Astrocyte of the hippocampus (primary cell): ENCODE measurements around the gene SNAP47.

Source experiments
- DNase-seq: peaks from one replicate; pipeline ENCODE4 v3.0.0; 2011; ENCODE audit warnings: low read depth, low spot score

The SNAP47 gene

DNA sequence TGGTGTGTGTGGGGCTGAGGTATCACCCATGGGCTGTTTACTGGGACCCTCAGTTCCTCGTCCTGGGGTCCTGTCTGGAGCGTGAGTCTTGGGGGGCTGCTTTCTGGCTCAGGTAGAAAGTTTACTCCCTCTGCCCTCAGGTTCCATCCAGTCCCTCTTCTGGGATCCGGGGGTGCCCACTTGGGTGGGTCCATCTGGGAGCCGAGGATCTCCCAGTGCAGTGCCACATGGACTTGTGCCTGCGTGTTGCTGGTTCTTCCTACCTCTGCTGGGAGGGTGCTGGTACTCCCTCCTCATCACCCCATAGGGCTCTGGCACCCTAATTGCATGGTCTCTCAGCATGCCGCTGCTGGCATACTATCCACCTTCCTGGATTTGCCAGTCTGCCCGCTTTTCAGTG, 14.0 kb downstream of the SNAP47 start:
- DNase-seq, result no peak

DNA sequence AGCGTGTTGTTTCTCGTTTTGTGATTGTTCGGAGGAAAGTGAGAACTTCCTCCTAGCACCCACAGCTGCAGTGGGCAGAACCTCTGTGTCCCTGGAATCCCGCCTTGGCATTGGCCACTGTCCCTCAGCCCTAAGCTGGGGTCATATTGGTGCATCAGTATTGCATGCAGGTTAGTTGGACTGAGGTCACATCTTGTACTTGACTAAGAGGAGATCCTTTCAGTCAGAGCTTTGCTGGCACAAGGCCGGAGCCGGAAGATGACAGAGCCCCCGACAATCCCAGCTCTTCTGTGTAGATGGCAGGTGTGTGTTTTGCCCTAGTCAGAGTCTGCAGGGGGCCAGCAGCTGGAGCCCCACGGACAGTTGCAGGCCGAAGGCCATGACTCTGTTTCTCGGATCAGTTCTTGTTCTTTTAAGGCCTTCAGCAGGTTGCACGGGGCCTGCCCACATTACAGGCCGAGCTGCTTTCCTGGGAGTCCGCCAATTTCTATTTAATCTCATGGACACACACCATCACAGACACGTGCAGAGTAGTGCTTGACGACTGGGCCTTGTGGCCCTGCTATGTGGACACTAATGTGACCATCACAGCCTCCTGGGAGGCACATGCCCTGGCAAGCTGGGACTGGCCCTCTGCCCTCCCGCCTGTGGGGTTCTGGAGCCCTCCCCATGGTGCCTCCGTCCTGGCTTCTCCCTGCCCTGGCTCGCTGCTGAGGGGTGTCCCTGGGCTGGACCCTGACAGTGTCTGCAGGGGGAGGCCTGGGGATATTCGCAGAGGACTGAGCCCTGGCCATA, 14.9 kb downstream of the SNAP47 start:
- DNase-seq, result no peak

DNA sequence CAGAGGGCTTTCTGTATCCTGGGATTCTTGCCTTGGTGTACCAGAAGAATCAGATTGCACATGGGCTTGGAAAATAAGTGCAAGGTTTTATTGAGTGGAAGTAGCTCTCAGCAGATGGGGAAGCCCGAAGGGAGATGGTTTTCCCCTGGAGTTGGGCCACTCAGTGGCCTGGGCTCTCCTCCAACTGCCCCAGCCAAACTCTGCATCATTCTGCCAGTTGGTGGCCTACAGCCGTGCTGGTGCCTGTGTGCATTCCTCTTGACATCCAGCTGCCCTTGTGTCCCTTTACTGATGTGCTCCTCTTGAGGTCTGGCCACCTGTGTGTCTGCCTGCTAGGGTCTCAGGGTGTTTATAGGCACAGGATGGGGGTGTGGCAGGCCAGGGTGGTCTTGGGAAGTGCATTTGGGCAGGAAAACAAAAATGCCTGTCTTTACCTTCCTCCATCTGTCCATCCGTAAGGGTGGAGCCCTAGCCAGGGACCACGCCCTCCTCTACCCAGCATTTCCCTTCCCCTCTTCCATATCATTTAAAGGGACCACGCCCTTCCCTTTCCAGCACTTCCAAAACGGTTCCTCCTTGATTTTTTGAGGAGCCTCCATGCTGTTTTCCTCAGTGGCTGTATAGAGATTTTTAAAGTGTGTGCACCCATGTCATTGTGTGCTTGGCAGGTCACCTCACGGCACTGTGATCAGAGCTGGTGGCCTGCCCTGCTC, 18.9 kb downstream of the SNAP47 start:
- DNase-seq, result peak; percentile 72

DNA sequence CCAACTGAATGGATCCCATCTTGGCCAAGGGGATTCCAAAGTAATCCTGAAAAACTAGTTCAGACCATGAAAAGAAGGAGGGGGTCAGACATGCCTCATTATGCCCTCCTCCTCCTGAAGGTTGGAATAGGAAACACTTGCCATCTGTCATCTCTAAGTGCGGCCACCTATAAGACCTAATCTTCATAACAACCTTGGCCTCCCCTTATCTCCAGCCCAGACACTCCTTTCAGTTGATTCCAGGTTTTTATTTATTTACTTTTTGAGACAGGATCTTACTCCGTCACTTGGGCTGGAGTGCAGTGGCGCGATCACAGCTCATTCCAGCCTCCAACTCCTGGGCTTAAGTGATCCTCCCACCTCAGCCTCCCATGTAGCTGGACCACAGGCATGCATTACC, 19.7 kb downstream of the SNAP47 start:
- DNase-seq, result no peak

DNA sequence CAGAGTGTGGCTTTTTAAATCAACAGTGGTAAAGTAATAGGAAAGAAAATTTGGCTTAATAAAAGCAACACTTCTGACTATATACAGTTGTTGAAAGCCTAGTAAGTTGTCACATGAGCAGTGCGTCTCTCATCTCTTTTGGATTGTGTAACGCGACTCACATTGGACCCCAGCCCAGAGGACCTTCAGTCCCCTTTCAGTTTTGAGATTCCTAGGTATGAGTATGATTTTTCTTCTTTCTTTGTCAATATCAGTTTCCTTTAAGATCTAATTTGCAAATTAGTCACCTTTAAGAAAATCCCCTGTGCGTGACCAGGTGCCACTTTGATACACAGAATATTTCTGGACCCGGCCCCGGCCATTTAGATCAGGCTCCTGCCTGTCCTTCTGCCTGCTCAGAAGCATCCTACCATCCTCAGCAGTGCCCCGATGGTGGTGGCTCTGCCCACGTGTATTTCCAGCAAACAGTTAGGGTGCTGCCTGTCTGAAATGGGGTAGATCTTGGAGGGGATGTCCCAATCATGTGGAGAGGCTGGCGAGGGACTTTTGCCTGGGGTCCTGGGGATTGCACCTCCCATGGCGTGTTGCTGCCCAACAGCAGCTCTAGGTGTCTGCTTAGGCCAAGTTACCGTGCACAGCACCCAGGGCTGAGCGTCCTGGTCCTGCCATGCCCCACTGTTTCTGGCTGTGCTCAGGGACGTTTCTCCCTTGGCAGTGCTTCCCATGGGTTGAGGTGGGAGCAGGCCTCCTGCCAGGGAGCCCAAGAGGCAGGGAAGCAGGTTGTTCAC, 21.1 kb downstream of the SNAP47 start:
- no peak for DNase-seq

DNA sequence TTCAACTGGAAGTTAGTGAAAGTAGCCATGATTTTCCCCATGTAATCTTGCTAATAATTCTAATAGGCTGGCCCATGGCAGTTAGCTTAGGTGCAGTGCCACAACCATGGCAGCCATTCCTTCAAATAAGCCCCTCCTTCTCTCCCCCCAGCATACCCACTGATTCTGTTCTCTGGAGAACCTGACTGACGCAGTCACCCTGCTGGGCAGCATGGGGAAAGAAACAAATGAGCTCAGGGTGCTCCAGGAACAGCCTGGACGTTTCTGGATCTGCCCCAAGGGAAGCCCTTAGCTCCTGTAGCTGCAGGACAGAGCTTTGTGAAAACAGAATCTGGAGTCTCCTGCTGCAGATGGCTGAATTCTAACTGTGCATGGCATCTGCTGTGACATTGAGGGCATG, 22.5 kb downstream of the SNAP47 start:
- no peak for DNase-seq

DNA sequence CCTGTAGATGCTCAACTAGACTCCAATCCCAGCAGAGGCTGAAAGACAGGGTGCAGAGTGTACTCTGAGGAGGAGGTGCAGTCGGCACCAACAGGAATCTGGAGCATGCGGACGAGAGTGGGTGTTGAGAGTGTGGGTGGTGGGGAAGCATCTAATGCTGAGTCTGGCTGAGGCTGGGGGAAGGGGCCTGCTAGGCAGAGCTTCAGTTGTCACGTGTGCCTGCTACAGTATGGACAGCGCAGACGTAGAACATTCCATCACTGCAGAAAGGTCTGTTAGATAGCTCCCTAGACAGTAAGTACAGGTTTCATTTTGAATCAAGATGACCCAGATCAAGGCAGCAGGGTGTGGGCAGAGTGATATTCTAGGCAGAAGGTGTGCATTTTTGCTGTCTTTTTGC, 23.1 kb downstream of the SNAP47 start:
- no peak for DNase-seq

DNA sequence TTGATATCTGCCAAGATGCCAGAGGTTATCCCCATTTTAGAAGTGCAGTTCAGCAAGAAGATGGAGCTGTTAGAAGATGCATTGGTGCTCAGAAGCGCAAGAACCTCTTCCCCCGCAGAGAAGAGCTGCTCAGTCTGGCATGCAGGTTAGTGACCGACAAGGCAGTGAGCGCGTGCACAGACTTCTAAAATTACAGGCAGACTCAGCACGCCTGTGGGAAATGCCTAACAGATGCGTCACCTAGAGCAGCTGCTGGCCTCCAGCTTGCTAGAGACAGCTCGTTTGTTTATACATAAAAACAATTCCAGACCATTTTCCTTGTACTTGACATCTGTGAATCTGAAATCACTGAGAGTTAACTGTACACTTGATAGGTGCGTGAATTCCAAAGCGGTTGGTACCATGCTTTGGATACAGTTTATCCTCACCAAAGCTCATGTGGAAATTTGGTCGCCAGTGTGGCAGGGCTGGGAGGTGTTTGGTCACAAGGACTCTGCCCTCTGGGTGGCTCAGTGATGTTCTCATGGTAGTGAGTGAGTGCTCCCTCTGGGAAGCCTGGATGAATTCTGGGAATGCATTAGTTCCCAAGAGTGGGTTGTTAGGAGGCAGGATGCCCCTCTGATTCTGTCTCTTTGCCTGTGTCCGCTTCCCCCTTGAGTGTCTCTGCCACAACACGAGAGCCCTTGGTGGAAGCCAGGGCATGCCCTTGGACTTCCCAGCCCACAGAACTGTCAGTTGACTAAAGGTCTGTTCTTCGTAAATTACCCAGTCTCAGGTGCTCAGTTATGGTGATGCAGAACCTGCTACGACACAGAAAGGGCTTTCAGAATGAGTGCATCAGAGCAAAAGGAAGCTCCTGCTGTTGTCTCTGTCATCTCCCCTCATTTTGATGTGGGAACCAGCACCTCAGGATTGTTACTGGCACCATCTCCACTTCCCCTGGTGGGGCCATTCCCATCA, 24.4 kb downstream of the SNAP47 start:
- peak; percentile 97 for DNase-seq

DNA sequence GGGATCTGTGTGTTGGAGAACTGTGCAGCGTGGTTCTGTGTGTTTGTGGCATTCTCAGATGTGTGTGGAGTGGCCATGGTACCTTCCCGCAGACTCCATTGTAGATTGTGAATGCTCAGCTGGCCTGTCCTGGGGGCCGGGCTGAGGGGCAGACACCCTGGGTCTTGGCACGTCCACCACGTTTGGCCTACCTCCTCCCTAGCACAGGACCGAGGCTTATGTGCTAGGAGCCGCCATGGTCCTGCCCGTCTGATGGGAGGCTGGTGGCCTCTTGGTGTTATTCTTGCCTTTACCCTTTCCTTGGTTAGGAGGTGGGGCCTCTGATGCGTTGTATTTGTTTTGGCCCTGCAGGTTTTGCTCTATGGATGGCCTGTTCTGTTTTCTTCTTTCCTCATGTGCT, 25.1 kb downstream of the SNAP47 start:
- DNase-seq, result no peak

DNA sequence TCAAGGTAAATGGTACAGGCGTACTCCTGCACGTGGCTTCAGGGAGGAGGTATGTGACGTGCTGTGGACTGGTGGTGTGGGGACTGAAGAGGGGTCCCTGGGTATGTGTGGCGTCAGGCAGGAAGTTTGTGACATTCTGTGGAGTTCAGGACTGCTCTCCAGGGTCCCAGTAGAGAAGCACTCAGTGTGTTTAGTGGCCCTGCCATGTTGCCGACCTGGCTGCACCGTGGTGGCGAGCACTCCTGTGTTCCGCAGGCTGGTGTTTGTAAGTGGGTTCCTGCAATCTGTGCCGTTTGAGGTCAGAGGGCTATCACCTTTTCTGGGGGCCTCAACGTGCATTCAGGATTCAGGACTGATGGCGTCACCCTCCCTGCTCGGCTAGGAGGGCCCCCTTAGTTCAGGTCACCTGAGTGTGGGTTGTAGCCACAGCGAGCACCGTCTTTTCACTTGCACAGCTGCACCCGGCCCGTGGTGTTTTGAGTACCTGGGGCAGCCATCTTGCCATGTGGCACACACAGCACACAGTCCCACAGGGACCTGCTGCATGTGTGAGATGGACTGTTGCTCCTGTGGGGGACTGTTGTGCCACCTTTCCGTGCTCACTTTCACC, 26.5 kb downstream of the SNAP47 start:
- DNase-seq, result no peak

DNA sequence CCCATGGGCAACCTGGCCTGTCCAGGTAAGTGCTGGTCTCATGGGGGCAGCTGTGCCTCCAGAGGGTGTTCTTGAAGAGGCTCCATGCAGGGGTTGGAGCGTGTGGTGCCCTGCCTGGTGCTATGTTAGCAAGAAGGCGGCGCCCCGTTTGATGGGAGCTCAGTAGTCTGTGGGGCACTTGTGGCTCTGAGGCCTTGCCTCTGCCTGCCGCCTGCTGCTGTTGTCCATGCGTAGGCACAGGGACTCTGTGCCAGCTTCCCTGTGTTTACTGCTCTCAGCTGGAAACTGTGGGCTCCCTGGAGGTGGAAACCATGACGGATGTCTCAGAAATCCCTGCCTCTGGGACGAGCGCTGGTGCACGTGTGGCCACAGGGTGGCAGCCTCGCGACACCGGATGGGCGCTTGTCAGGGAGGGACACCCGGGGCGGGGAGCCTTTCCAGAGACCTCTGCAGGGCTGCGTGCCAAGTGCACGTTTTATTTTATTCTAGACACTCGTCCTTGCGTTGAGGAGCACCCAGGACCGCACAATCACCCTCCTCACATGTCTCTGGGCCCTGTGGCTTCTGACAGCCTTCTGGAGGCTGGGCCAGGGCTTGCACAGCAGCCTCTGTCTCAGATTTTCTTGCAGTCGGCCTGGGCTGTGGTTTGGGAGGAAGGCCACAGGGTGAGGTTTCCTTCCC, 27.1 kb downstream of the SNAP47 start:
- DNase-seq, result peak; percentile 89

DNA sequence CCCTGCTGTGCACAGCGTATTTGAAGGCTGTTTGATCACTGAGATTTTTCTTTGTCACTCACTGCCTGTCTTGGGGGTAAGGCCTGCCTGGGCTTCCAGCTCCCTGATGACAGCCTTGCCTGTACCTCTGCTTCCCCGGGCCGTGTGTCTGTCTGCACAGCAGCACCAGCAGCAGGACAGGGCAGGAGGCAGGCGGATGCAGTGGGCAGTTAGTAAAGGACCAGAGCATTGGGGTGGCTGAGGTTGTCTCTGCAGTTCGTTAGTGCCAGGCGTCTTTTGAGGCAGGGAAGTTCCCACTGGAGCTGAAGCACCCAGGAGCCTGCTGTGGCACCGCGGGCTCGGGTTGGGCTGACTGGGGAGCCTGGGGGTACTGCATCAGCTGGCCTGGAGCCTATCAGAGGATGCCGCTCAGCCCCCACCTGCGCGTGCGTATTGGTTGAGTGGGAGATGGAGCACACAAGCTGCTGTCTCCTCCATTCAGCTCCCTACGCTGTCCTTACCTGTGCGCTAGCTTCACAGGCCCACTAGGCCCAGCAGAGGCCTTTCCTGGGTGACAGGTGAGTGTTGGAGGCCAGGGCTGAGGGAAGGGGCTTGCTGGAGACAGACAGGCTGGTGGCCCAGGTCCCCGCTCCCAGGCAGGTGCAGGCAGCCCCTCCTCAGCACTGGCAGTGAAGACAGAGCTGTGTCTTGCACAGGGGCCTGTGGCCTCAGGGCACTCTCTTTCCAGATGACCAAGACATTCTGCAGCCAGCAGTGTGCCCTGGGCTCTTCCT, 28.2 kb downstream of the SNAP47 start:
- no peak for DNase-seq

DNA sequence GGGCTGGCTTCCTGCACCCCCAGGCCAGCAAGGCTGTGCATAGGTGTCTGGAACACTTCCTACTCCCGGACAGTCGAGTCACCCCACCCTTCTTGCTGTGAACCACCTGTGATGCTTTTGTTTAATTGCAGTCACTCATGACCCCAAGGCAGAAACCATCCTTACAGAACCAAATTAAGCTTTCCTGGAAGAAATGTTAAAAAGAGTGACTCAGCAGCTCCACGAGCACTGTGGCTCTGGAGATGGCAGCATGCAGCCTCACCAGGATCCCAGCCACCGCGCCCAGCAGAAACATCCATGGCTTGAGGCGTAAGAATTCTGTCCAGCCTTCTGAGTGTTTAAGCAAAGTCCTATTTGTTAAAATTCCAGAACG, 28.8 kb downstream of the SNAP47 start:
- DNase-seq, result peak; percentile 77

DNA sequence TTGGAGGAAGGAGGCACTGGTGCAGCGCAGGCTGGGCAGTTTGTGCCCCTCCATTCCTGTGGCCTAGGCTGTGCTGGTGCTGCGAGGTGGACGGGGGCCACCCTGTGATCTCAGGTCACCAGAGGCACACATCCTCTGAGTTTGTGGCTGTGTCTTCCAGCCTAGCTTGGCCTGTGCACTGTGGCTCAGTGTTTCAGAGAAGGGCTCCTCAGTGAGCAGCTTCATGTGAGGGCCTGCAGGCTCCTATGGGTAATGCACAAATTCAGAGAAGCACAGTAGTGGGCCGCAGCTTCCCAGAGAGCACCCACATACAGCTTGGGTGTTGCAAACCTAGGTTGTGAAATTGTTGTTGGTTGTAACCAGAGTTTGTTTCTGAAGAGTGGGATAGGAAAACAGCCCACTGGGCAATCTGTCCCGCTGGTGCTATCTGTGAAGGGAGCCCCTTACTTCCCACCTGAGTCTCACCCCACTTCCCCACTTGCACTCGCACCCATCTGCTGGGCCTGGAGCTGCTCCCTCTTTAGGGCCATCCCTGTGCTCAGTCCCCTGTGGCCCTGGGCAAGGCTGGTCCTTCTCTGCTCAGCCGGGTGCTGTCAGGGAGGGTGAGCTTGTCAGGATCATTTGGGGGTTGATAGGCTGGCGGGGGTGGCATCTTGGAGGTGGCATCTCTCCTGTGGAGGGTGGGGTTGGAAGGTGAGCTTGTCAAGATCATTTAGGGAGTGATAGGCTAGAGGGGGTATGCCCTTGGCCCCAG, 30.2 kb downstream of the SNAP47 start:
- no peak for DNase-seq

DNA sequence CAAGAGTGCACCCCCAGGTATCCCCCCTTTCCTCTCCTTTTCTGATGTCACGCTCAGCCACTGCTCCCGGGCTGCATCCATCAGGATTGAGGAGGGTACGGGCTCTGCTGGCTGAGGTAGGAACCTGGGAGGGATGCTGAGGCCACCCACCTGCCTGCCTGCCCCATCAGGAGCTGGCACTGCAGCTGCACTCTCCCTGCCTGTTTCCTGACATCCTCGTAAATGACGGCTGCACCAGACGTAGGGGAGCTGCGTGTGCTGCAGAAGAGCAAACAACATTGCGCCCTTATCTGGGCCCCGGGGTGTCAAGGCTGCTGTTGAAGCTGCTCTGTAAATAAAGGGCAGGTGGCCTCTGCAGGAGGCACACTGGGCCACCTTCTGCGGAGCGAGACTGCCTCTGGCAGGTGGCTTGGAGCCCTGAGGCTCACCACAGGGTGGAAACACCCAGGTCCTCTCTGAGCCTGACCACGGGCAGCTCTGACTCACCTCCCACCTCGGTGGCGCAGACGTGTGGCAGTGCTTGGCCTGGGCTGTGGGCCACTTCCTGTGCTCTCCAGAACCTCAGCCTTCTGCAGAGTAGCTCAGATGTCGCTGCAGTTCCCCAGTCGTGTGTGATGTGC, 30.9 kb downstream of the SNAP47 start:
- DNase-seq, result peak; percentile 60

DNA sequence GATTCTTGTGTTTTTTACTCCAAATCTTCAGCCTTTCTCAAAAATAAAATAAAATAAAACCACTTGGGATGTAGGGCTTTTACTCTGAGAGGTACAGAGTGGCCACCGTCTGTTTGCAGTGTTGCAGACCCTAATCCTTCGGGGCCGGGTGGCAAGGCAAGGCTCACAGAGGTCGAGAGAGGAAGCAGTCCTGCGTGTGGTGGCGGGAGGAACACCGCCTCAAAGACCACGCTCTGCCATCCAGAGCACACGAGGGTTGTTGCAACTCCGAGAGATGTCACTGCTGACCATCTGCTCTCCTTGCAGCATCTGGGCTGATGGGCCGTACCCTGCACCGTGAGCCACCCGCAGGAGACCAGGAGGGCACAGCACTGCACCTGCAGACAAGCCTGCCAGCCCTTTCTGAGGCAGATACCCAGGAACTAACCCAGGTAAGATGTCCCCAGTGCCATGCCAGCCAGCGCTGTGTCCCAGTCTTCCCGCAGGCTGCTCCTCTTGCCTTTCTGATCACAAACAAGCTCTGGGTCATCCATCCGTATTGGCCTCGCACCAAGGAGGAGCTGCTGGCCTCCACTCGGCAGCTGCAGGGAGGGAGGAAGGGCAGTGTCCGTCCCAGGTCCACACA, 31.5 kb downstream of the SNAP47 start:
- no peak for DNase-seq

DNA sequence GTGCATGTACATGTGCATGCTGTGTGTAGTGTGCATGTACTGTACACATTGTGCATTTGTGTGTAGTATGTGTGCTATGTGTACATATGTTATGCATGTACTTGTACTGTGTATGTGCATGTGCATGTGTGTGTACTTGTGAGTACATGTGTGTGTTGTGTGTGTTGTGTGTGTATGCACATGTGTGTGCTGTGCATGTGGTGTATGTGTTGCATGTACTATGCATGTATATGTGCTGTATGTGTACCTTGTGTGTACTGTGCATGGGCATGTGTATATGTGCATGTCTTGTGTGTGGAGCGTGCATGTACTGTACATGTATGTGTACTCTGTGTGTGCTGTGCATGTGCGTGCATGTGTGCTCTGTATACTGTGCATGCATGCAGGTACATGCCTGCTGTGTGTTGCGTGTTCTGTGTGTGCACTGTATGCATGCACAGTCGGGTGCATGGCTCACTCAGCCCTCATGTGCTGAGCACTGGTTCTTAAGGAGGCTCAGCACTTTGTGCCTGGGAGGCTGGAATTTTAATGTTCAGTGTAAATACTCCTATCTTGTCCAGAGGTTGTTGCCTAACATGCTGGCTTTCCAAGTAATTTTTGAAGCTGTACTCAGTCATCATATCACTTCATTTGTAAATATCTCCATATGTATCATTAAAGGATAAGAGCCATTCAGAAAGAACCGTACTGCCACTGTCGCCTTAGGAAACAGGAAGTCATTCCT, 32.3 kb downstream of the SNAP47 start:
- no peak for DNase-seq
